H9 (cell line): ENCODE data around the gene JMJD7. TPM values are rescaled to one million over a fixed set of nuclear protein-coding genes. Genes with fewer than 3 reads are reported as not detected.

Experiments used
- DNase-seq: peaks from one replicate; pipeline ENCODE4 v3.0.0-alpha.2; 2017
- H2AFZ ChIP-seq: one replicate; pipeline ENCODE4 v1.6.1; 2013; ENCODE audit warnings: mild to moderate bottlenecking, low read length, control low read depth, moderate library complexity
- H2AK5ac ChIP-seq: 2 replicates; pipeline ENCODE4 v1.6.1; 2013; ENCODE audit warnings: low read length, control low read depth, mixed read lengths; ENCODE audit not compliant: insufficient read length
- H2BK120ac ChIP-seq: one replicate; pipeline ENCODE4 v1.6.1; 2013; ENCODE audit warnings: low read depth, mild to moderate bottlenecking, low read length, control low read depth, inconsistent platforms; ENCODE audit not compliant: poor library complexity, severe bottlenecking
- H2BK12ac ChIP-seq: 2 replicates; pipeline ENCODE4 v1.6.1; 2013; ENCODE audit warnings: low read length, control low read depth, mixed read lengths, low read depth; ENCODE audit not compliant: insufficient read length
- H2BK15ac ChIP-seq: 2 replicates; pipeline ENCODE4 v1.6.1; 2013; ENCODE audit warnings: low read depth, low read length, control low read depth
- H2BK20ac ChIP-seq: one replicate; pipeline ENCODE4 v1.6.1; 2013; ENCODE audit warnings: low read depth, mild to moderate bottlenecking, low read length, control low read depth, inconsistent platforms; ENCODE audit not compliant: poor library complexity, severe bottlenecking
- H2BK5ac ChIP-seq: 2 replicates; pipeline ENCODE4 v1.6.1; 2013; ENCODE audit warnings: low read length, control low read depth, mixed read lengths; ENCODE audit not compliant: insufficient read length
- H3K14ac ChIP-seq: 2 replicates; pipeline ENCODE4 v1.6.1; 2013; ENCODE audit warnings: low read length, control low read depth; ENCODE audit not compliant: insufficient read depth
- H3K18ac ChIP-seq: 2 replicates; pipeline ENCODE4 v1.6.1; 2013; ENCODE audit warnings: low read depth, mild to moderate bottlenecking, mixed read lengths, low read length, control low read depth; ENCODE audit not compliant: insufficient read length
- H3K23ac ChIP-seq: 2 replicates; pipeline ENCODE4 v1.6.1; 2013; ENCODE audit warnings: low read length, control low read depth, mixed read lengths, low read depth; ENCODE audit not compliant: insufficient read length
- H3K23me2 ChIP-seq: 2 replicates; pipeline ENCODE4 v1.6.1; 2013; ENCODE audit warnings: low read depth, mild to moderate bottlenecking, mixed read lengths, low read length, control low read depth; ENCODE audit not compliant: insufficient read length, poor library complexity, severe bottlenecking
- H3K27ac ChIP-seq: 2 replicates; pipeline ENCODE4 v1.5.1; 2013; ENCODE audit warnings: low read length, control low read depth, mixed read lengths, low read depth; ENCODE audit not compliant: insufficient read length
- H3K27me3 ChIP-seq: 2 replicates; pipeline ENCODE4 v1.6.1; 2013; ENCODE audit warnings: low read length, control low read depth, inconsistent platforms; ENCODE audit not compliant: insufficient read depth
- H3K4ac ChIP-seq: 2 replicates; pipeline ENCODE4 v1.6.1; 2013; ENCODE audit warnings: low read depth, mild to moderate bottlenecking, control low read depth, inconsistent platforms, low read length, moderate library complexity
- H3K4me1 ChIP-seq: 2 replicates; pipeline ENCODE4 v1.6.1; 2013; ENCODE audit warnings: low read length, control low read depth, inconsistent platforms; ENCODE audit not compliant: insufficient read depth
- H3K4me2 ChIP-seq: 2 replicates; pipeline ENCODE4 v1.6.1; 2013; ENCODE audit warnings: low read length, control low read depth, mixed read lengths; ENCODE audit not compliant: insufficient read length, insufficient read depth
- H3K56ac ChIP-seq: 2 replicates; pipeline ENCODE4 v1.6.1; 2013; ENCODE audit warnings: low read depth, mild to moderate bottlenecking, mixed read lengths, low read length, control low read depth; ENCODE audit not compliant: insufficient read length
- H3K79me1 ChIP-seq: 2 replicates; pipeline ENCODE4 v1.6.1; 2013; ENCODE audit warnings: low read depth, mild to moderate bottlenecking, moderate library complexity, low read length, control low read depth, inconsistent platforms; ENCODE audit not compliant: insufficient read depth, poor library complexity, severe bottlenecking
- H3K79me2 ChIP-seq: 2 replicates; pipeline ENCODE4 v1.6.1; 2013; ENCODE audit warnings: low read length, control low read depth, inconsistent platforms; ENCODE audit not compliant: insufficient read depth
- H3K9ac ChIP-seq: 2 replicates; pipeline ENCODE4 v1.6.1; 2013; ENCODE audit warnings: low read length, control low read depth, mixed read lengths; ENCODE audit not compliant: insufficient read length; ENCODE audit errors: extremely low read depth
- H3K9me3 ChIP-seq: one replicate; pipeline ENCODE4 v1.6.1; 2013; ENCODE audit warnings: low read depth, low read length, inconsistent platforms; ENCODE audit not compliant: control insufficient read depth
- H3T11ph ChIP-seq: one replicate; pipeline ENCODE4 v1.6.1; 2013; ENCODE audit warnings: mild to moderate bottlenecking, low read length, control low read depth, inconsistent platforms
- H4K20me1 ChIP-seq: one replicate; pipeline ENCODE4 v1.6.1; 2013; ENCODE audit not compliant: control insufficient read depth, insufficient read length, insufficient read depth
- H4K5ac ChIP-seq: 2 replicates; pipeline ENCODE4 v1.6.1; 2013; ENCODE audit warnings: low read depth, mild to moderate bottlenecking, mixed read lengths, low read length, control low read depth; ENCODE audit not compliant: insufficient read length
- H4K8ac ChIP-seq: replicated peaks from 2 replicates; pipeline ENCODE4 v1.6.1; 2013; ENCODE audit warnings: low read length, control low read depth, mixed read lengths, low read depth; ENCODE audit not compliant: insufficient read length
- H4K91ac ChIP-seq: 2 replicates; pipeline ENCODE4 v1.6.1; 2013; ENCODE audit warnings: low read depth, mild to moderate bottlenecking, moderate library complexity, mixed read lengths, low read length, control low read depth; ENCODE audit not compliant: insufficient read length
- H3K27ac Mint-ChIP-seq, 3 experiments: 2 replicates in 2 of 3; 3 replicates in 1 of 3; pipeline ENCODE4 v1.8.0; 2020 to 2021; ENCODE audit warnings: mixed read lengths in 3 of 3, mild to moderate bottlenecking in 1 of 3, moderate library complexity in 1 of 3
- H3K27me3 Mint-ChIP-seq: 2 replicates; pipeline ENCODE4 v1.8.0; 2021; ENCODE audit warnings: low read depth, mild to moderate bottlenecking, moderate library complexity, mixed read lengths
- H3K36me3 Mint-ChIP-seq, 3 experiments: 2 replicates in 2 of 3; 3 replicates in 1 of 3; pipeline ENCODE4 v1.8.0; 2020 to 2021; ENCODE audit warnings: low read depth in 3 of 3, mixed read lengths in 3 of 3; ENCODE audit not compliant: insufficient read depth in 1 of 3
- H3K4me1 Mint-ChIP-seq, 2 experiments: 2 replicates each; pipeline ENCODE4 v1.8.0; 2020; ENCODE audit warnings: mixed read lengths in 2 of 2
- H3K4me3 Mint-ChIP-seq, 2 experiments: 2 replicates in 1 of 2; 3 replicates in 1 of 2; pipeline ENCODE4 v1.8.0; 2020 to 2021; ENCODE audit warnings: mild to moderate bottlenecking in 2 of 2, mixed read lengths in 2 of 2, moderate library complexity in 1 of 2
- H3K9me3 Mint-ChIP-seq, 2 experiments: 2 replicates in 1 of 2; 3 replicates in 1 of 2; pipeline ENCODE4 v1.8.0; 2020; ENCODE audit warnings: mild to moderate bottlenecking in 2 of 2, mixed read lengths in 2 of 2, moderate library complexity in 1 of 2
- WGBS: extraction: QIAGEN DNeasy Blood & Tissue Kit; methylation state at CpG from one replicate; pipeline ENCODE4 v1.1.7; 2013; ENCODE audit warnings: missing lambda C conversion rate, low lambda C conversion rate, mixed read lengths; ENCODE audit not compliant: insufficient read length; ENCODE audit errors: extremely low coverage; 5-methylcytosine and 5-hydroxymethylcytosine counted together
- total RNA-seq: library from RNA; stranded (reverse); gene quantifications from 2 replicates; pipeline ENCODE4 v1.2.1, GENCODE V29; 2021
- TF ChIP-seq, protein P1 (sequence below): fragments of 200-600 bp; sonication (generic); conservative IDR thresholded peaks from 3 replicates; pipeline ENCODE4 v1.8.0; 2021; ENCODE audit warnings: antibody characterized with exemption, mild to moderate bottlenecking

Gene JMJD7
- total RNA-seq, 1 experiment from 2014 or later: 13.3 TPM

DNA sequence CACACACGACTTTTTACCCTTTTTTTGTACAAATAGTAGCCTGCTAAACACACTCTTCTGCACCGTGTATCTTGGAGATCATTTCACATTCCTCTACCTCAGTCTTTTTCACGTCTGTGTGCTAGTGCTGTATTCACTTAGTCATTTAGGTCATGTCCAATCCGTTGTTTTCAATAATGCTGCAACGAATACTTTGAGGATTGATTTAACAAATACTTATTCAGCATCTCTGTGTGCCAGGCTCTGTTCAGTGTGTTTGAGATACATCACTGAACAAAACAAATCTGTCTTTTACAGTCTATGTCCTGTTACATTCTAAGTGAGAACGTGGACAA, 882 bp downstream of the JMJD7 start:
- H3K27ac Mint-ChIP-seq: no peak overlapping the region
- Histone ChIP-seq H3K23ac (no peak overlapping the region), H3K4me2 (peak overlapping the region; percentile 83), H4K91ac (no peak overlapping the region), H4K5ac (no peak overlapping the region), H2BK12ac (no peak overlapping the region), H3K79me2 (no peaks in the 10 kb centered on the region), H2BK20ac (no peak overlapping the region), H3K4me1 (no peaks in the 10 kb centered on the region), H3K23me2 (peaks cover 10% of the 10 kb centered on the region), H3T11ph (no peak overlapping the region), H2BK5ac (no peak overlapping the region), H2AFZ (no peak overlapping the region), H3K27ac (no peak overlapping the region), H3K79me1 (no peaks in the 10 kb centered on the region), H3K18ac (no peak overlapping the region), H2BK15ac (no peak overlapping the region), H4K20me1 (no peaks in the 10 kb centered on the region), H3K9ac (no peak overlapping the region), H4K8ac (no peak overlapping the region), H3K4ac (no peak overlapping the region), H2BK120ac (no peak overlapping the region), H3K56ac (no peak overlapping the region), H3K27me3 (no peaks in the 10 kb centered on the region), H3K9me3 (no peaks in the 10 kb centered on the region), H3K14ac (no peak overlapping the region), H2AK5ac (no peak overlapping the region)
- peaks cover 11 to 19% of the 10 kb centered on the region in 2 experiments for H3K4me1 Mint-ChIP-seq
- H3K9me3 Mint-ChIP-seq: no peaks in the 10 kb centered on the region; a peak in 1 of 5 replicates
- DNase-seq: no peak
- TF ChIP-seq, protein P1, sequence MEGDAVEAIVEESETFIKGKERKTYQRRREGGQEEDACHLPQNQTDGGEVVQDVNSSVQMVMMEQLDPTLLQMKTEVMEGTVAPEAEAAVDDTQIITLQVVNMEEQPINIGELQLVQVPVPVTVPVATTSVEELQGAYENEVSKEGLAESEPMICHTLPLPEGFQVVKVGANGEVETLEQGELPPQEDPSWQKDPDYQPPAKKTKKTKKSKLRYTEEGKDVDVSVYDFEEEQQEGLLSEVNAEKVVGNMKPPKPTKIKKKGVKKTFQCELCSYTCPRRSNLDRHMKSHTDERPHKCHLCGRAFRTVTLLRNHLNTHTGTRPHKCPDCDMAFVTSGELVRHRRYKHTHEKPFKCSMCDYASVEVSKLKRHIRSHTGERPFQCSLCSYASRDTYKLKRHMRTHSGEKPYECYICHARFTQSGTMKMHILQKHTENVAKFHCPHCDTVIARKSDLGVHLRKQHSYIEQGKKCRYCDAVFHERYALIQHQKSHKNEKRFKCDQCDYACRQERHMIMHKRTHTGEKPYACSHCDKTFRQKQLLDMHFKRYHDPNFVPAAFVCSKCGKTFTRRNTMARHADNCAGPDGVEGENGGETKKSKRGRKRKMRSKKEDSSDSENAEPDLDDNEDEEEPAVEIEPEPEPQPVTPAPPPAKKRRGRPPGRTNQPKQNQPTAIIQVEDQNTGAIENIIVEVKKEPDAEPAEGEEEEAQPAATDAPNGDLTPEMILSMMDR: no peak
- H3K27me3 Mint-ChIP-seq: no peaks in the 10 kb centered on the region
- peak overlapping the region; percentile 90 to 92 for H3K4me3 Mint-ChIP-seq
- peaks cover 4 to 14% (median 5%) of the 10 kb centered on the region in 3 experiments; a peak in 6 of 7 replicates for H3K36me3 Mint-ChIP-seq
- no CpG with 5 or more reads among the region's 6 CpGs for WGBS
